Measurements from ENCODE around the gene GAS6. TPM values are rescaled to one million over a fixed set of nuclear protein-coding genes. Genes with fewer than 3 reads are reported as not detected.
A peak's percentile ranks its signal among the peaks of the same experiment; 100 is the strongest.

The GAS6 gene
- total and polyA plus RNA-seq, 3 donors from 2014 or later = 193 to 575 (median 416) TPM

GRCh38 chr13:113841353-113841650, 22.6 kb downstream of the GAS6 start:
- intact Hi-C loops (cut with DNase I; ENCODE audit: low total_unique reads) = no loop called here
- no peaks in the 10 kb centered on the region for H3K9me3 ChIP-seq
- no peaks in the 10 kb centered on the region for H3K27me3 ChIP-seq
- peaks cover 65% of the 10 kb centered on the region for H3K4me1 ChIP-seq
- TF ChIP-seq CTCF (IDR thresholded peaks at IDR 0.05) (no peak), POLR2A (IDR thresholded peaks at IDR 0.05) (no peak)
- H3K4me3 ChIP-seq = no peak overlapping the region
- DNase-seq = no peak
- 87 to 89% methylated on average over 15 of the region's 15 CpGs for WGBS, 2 donors
- no peaks in the 10 kb centered on the region for H3K36me3 ChIP-seq (ENCODE audit: low read depth, missing control alignments)
- H3K27ac ChIP-seq = peak overlapping the region in 1 of 2 donors; percentile 16

GRCh38 chr13:113840541-113841352, 23.1 kb downstream of the GAS6 start:
- 82 to 87% methylated on average over 33 to 35 of the region's 35 CpGs for WGBS, 2 donors

GRCh38 chr13:113839536-113840204, 24.2 kb downstream of the GAS6 start:
- no peaks in the 10 kb centered on the region for H3K27me3 ChIP-seq
- no peaks in the 10 kb centered on the region for H3K36me3 ChIP-seq (ENCODE audit: low read depth, missing control alignments)
- peak overlapping the region; percentile 16 to 44 for H3K27ac ChIP-seq
- no peak overlapping the region for H3K4me3 ChIP-seq
- intact Hi-C loops (cut with DNase I; ENCODE audit: low total_unique reads) = no loop called here
- H3K9me3 ChIP-seq = no peaks in the 10 kb centered on the region
- peak; percentile 60 for DNase-seq
- TF ChIP-seq POLR2A (IDR thresholded peaks at IDR 0.05) (no peak), CTCF (IDR thresholded peaks at IDR 0.05) (no peak)
- H3K4me1 ChIP-seq = peaks cover 61% of the 10 kb centered on the region
- 76 to 89% methylated on average over 8 to 24 of the region's 24 CpGs for WGBS, 2 donors

More at GRCh38 chr13:113840541-113841352, 23.1 kb downstream of the GAS6 start:
- Histone ChIP-seq H3K4me3 (no peak overlapping the region), H3K9me3 (no peaks in the 10 kb centered on the region), H3K27me3 (no peaks in the 10 kb centered on the region), H3K36me3 (ENCODE audit: low read depth, missing control alignments) (no peaks in the 10 kb centered on the region), H3K4me1 (peaks cover 65% of the 10 kb centered on the region), H3K27ac (peak overlapping the region; percentile 16 to 44)
- DNase-seq = no peak
- TF ChIP-seq CTCF (IDR thresholded peaks at IDR 0.05) (no peak), POLR2A (IDR thresholded peaks at IDR 0.05) (no peak)
- intact Hi-C loops (cut with DNase I; ENCODE audit: low total_unique reads) = no loop called here

- H3K27ac ChIP-seq = peak overlapping the region in 1 of 2 donors; percentile 44
- peaks cover 52% of the 10 kb centered on the region for H3K4me1 ChIP-seq
- WGBS, 2 donors = 58% methylated on average over 4 to 8 of the region's 8 CpGs
- no peaks in the 10 kb centered on the region for H3K36me3 ChIP-seq (ENCODE audit: low read depth, missing control alignments)
- intact Hi-C loops (cut with DNase I; ENCODE audit: low total_unique reads) = no loop called here
- no peaks in the 10 kb centered on the region for H3K9me3 ChIP-seq
- H3K4me3 ChIP-seq = no peak overlapping the region
- no peak for TF ChIP-seq CTCF (IDR thresholded peaks at IDR 0.05)
- no peak for TF ChIP-seq POLR2A (IDR thresholded peaks at IDR 0.05)
- H3K27me3 ChIP-seq = no peaks in the 10 kb centered on the region
- no peak for DNase-seq
Observed at GRCh38 chr13:113838711-113839201, 25.1 kb downstream of the GAS6 start.
